ENCODE data around the gene CHML.

CHML gene

GRCh38 chr1:241638909-241639622 is 1.1 kb downstream of the CHML start:
- H3K27ac Mint-ChIP-seq = peak overlapping the region; percentile 93
- H3K9me3 Mint-ChIP-seq = peaks cover 8% of the 10 kb centered on the region
- H3K4me3 Mint-ChIP-seq = peak overlapping the region; percentile 97
- no peak for ATAC-seq
- peaks cover 32% of the 10 kb centered on the region for H3K36me3 Mint-ChIP-seq
- H3K4me1 Mint-ChIP-seq = peaks cover 63% of the 10 kb centered on the region
- no peaks in the 10 kb centered on the region for H3K27me3 Mint-ChIP-seq

- no peaks in the 10 kb centered on the region for H3K27me3 Mint-ChIP-seq
These were observed 2.0 kb downstream of the CHML start for GRCh38 chr1:241638099-241638682.

GRCh38 chr1:241637604-241638003 is 2.6 kb downstream of the CHML start:
- Mint-ChIP-seq H3K27ac (peak overlapping the region; percentile 93), H3K4me3 (peak overlapping the region; percentile 97), H3K4me1 (peaks cover 52% of the 10 kb centered on the region), H3K9me3 (peaks cover 8% of the 10 kb centered on the region), H3K27me3 (no peaks in the 10 kb centered on the region), H3K36me3 (peaks cover 35% of the 10 kb centered on the region)
- ATAC-seq = no peak

More at GRCh38 chr1:241638099-241638682, 2.0 kb downstream of the CHML start:
- Mint-ChIP-seq H3K4me3 (peak overlapping the region; percentile 97), H3K27ac (peak overlapping the region; percentile 93), H3K36me3 (peaks cover 35% of the 10 kb centered on the region), H3K4me1 (peaks cover 54% of the 10 kb centered on the region), H3K9me3 (peaks cover 8% of the 10 kb centered on the region)
- no peak for ATAC-seq

GRCh38 chr1:241637046-241637590 is 3.1 kb downstream of the CHML start:
- H3K4me1 Mint-ChIP-seq = peaks cover 55% of the 10 kb centered on the region
- peaks cover 40% of the 10 kb centered on the region for H3K36me3 Mint-ChIP-seq
- H3K4me3 Mint-ChIP-seq = peak overlapping the region; percentile 97
- peak overlapping the region; percentile 93 for H3K27ac Mint-ChIP-seq
- H3K9me3 Mint-ChIP-seq = peaks cover 3% of the 10 kb centered on the region
- ATAC-seq = no peak
- H3K27me3 Mint-ChIP-seq = no peaks in the 10 kb centered on the region

GRCh38 chr1:241636291-241636690 is 3.9 kb downstream of the CHML start:
- Mint-ChIP-seq H3K9me3 (no peaks in the 10 kb centered on the region), H3K36me3 (peaks cover 47% of the 10 kb centered on the region), H3K4me3 (no peak overlapping the region), H3K4me1 (peaks cover 62% of the 10 kb centered on the region), H3K27ac (peak overlapping the region; percentile 83), H3K27me3 (no peaks in the 10 kb centered on the region)
- ATAC-seq = no peak

GRCh38 chr1:241635556-241636152 is 4.5 kb downstream of the CHML start:
- H3K9me3 Mint-ChIP-seq = no peaks in the 10 kb centered on the region
- H3K4me3 Mint-ChIP-seq = peak overlapping the region; percentile 50
- peaks cover 47% of the 10 kb centered on the region for H3K36me3 Mint-ChIP-seq
- peak overlapping the region; percentile 83 for H3K27ac Mint-ChIP-seq
- no peaks in the 10 kb centered on the region for H3K27me3 Mint-ChIP-seq
- H3K4me1 Mint-ChIP-seq = peaks cover 57% of the 10 kb centered on the region
- no peak for ATAC-seq

- H3K27ac Mint-ChIP-seq = no peak overlapping the region
- ATAC-seq = no peak
- H3K9me3 Mint-ChIP-seq = no peaks in the 10 kb centered on the region
- H3K4me3 Mint-ChIP-seq = no peak overlapping the region
- H3K4me1 Mint-ChIP-seq = peaks cover 61% of the 10 kb centered on the region
- peaks cover 37% of the 10 kb centered on the region for H3K36me3 Mint-ChIP-seq
- no peaks in the 10 kb centered on the region for H3K27me3 Mint-ChIP-seq
These were observed 7.2 kb downstream of the CHML start for GRCh38 chr1:241632987-241633386.

- Mint-ChIP-seq H3K9me3 (no peaks in the 10 kb centered on the region), H3K4me1 (peaks cover 52% of the 10 kb centered on the region), H3K27me3 (no peaks in the 10 kb centered on the region), H3K27ac (peak overlapping the region; percentile 22), H3K36me3 (peaks cover 32% of the 10 kb centered on the region), H3K4me3 (no peak overlapping the region)
- ATAC-seq = no peak
These were observed 8.5 kb downstream of the CHML start for GRCh38 chr1:241631674-241632073.

GRCh38 chr1:241630899-241631298 is 9.3 kb downstream of the CHML start:
- no peaks in the 10 kb centered on the region for H3K9me3 Mint-ChIP-seq
- no peaks in the 10 kb centered on the region for H3K27me3 Mint-ChIP-seq
- H3K4me3 Mint-ChIP-seq = no peak overlapping the region
- no peak overlapping the region for H3K27ac Mint-ChIP-seq
- no peak for ATAC-seq
- H3K36me3 Mint-ChIP-seq = peaks cover 32% of the 10 kb centered on the region
- peaks cover 49% of the 10 kb centered on the region for H3K4me1 Mint-ChIP-seq

GRCh38 chr1:241630476-241630875 is 9.7 kb downstream of the CHML start:
- Mint-ChIP-seq H3K27ac (no peak overlapping the region), H3K36me3 (peaks cover 29% of the 10 kb centered on the region), H3K4me1 (peaks cover 45% of the 10 kb centered on the region), H3K27me3 (no peaks in the 10 kb centered on the region), H3K4me3 (no peak overlapping the region), H3K9me3 (no peaks in the 10 kb centered on the region)
- no peak for ATAC-seq

- Mint-ChIP-seq H3K27ac (peak overlapping the region; percentile 35), H3K9me3 (no peaks in the 10 kb centered on the region), H3K4me3 (no peak overlapping the region), H3K4me1 (peaks cover 40% of the 10 kb centered on the region), H3K36me3 (peaks cover 24% of the 10 kb centered on the region), H3K27me3 (no peaks in the 10 kb centered on the region)
- no peak for ATAC-seq
These were observed 10.2 kb downstream of the CHML start for GRCh38 chr1:241630005-241630404.

GRCh38 chr1:241627453-241628259 is 12.5 kb downstream of the CHML start:
- peak overlapping the region; percentile 27 for H3K4me3 Mint-ChIP-seq
- peak; percentile 54 for ATAC-seq
- H3K9me3 Mint-ChIP-seq = no peaks in the 10 kb centered on the region
- H3K27me3 Mint-ChIP-seq = no peaks in the 10 kb centered on the region
- H3K36me3 Mint-ChIP-seq = peaks cover 24% of the 10 kb centered on the region
- H3K4me1 Mint-ChIP-seq = peaks cover 46% of the 10 kb centered on the region
- peak overlapping the region; percentile 87 for H3K27ac Mint-ChIP-seq

- no peak overlapping the region for H3K4me3 Mint-ChIP-seq
- peaks cover 36% of the 10 kb centered on the region for H3K4me1 Mint-ChIP-seq
- H3K36me3 Mint-ChIP-seq = peaks cover 23% of the 10 kb centered on the region
- no peak for ATAC-seq
- no peaks in the 10 kb centered on the region for H3K9me3 Mint-ChIP-seq
- no peak overlapping the region for H3K27ac Mint-ChIP-seq
- H3K27me3 Mint-ChIP-seq = no peaks in the 10 kb centered on the region
These were observed 15.2 kb downstream of the CHML start for GRCh38 chr1:241624935-241625334.

GRCh38 chr1:241622669-241623068 is 17.5 kb downstream of the CHML start:
- peaks cover 29% of the 10 kb centered on the region for H3K4me1 Mint-ChIP-seq
- H3K27ac Mint-ChIP-seq = no peak overlapping the region
- ATAC-seq = no peak
- no peaks in the 10 kb centered on the region for H3K27me3 Mint-ChIP-seq
- H3K9me3 Mint-ChIP-seq = no peaks in the 10 kb centered on the region
- H3K4me3 Mint-ChIP-seq = no peak overlapping the region
- peaks cover 29% of the 10 kb centered on the region for H3K36me3 Mint-ChIP-seq

GRCh38 chr1:241617426-241617825 is 22.7 kb downstream of the CHML start:
- peaks cover 41% of the 10 kb centered on the region for H3K4me1 Mint-ChIP-seq
- peaks cover 28% of the 10 kb centered on the region for H3K36me3 Mint-ChIP-seq
- H3K4me3 Mint-ChIP-seq = no peak overlapping the region
- H3K27ac Mint-ChIP-seq = peak overlapping the region; percentile 17
- ATAC-seq = no peak
- no peaks in the 10 kb centered on the region for H3K9me3 Mint-ChIP-seq
- H3K27me3 Mint-ChIP-seq = no peaks in the 10 kb centered on the region
